NCI-H69 (cell line): Measurements from ENCODE around the gene LRP10.
A peak's percentile ranks its signal among the peaks of the same experiment; 100 is the strongest.

Experiments
- DNase-seq: peaks from one replicate; lab custom pipeline; 2025; lab: John Stamatoyannopoulos, UW

LRP10 gene

GRCh38 chr14:22865424-22866405, 5.8 kb upstream of the LRP10 start:
- peak; percentile 46 for DNase-seq

- DNase-seq: no peak
Observed at GRCh38 chr14:22866874-22867273, 4.7 kb upstream of the LRP10 start.

- no peak for DNase-seq
Observed at GRCh38 chr14:22870811-22871223, 723 bp upstream of the LRP10 start.

GRCh38 chr14:22872033-22872832, 693 bp downstream of the LRP10 start:
- peak; percentile 91 for DNase-seq

- DNase-seq: no peak
Observed at GRCh38 chr14:22872833-22873520, 1.4 kb downstream of the LRP10 start.

- no peak for DNase-seq
Observed at GRCh38 chr14:22875003-22875747, 3.6 kb downstream of the LRP10 start.

GRCh38 chr14:22875748-22876319, 4.3 kb downstream of the LRP10 start:
- no peak for DNase-seq

GRCh38 chr14:22877000-22877501, 5.5 kb downstream of the LRP10 start:
- DNase-seq: no peak

- DNase-seq: no peak
Observed at GRCh38 chr14:22878271-22879246, 7.0 kb downstream of the LRP10 start.

GRCh38 chr14:22882064-22882463, 10.5 kb downstream of the LRP10 start:
- no peak for DNase-seq

- peak; percentile 93 for DNase-seq
Observed at GRCh38 chr14:22882529-22883172, 11.1 kb downstream of the LRP10 start.

GRCh38 chr14:22883173-22883976, 11.8 kb downstream of the LRP10 start, which contains the start of gene REM2:
TSS of gene REM2 (plus strand) at chr14:22883222. CDS start at chr14:22883288, 66 bp downstream.
- peak; percentile 44 for DNase-seq

GRCh38 chr14:22884076-22884737, 12.7 kb downstream of the LRP10 start:
- DNase-seq: no peak

- no peak for DNase-seq
Observed at GRCh38 chr14:22884738-22885523, 13.4 kb downstream of the LRP10 start.

- DNase-seq: no peak
Observed at GRCh38 chr14:22885975-22886374, 14.4 kb downstream of the LRP10 start.

GRCh38 chr14:22886500-22887259, 15.1 kb downstream of the LRP10 start:
- peak; percentile 96 for DNase-seq
